B cell (primary cell): ENCODE results near the gene GLRX.

Source experiments
- EZH2 ChIP-seq: IDR thresholded peaks from 2 replicates; pipeline ENCODE4 v1.6.1; 2012; ENCODE audit warnings: borderline replicate concordance, low read depth, mild to moderate bottlenecking, moderate library complexity, low read length; ENCODE audit not compliant: insufficient read depth, poor library complexity, severe bottlenecking
- TF ChIP-seq, protein P1 (sequence below): fragments of 200-600 bp; IDR thresholded peaks from one replicate; pipeline ENCODE4 v1.8.0; 2022; ENCODE audit warnings: antibody characterized with exemption, mild to moderate bottlenecking

DNA sequence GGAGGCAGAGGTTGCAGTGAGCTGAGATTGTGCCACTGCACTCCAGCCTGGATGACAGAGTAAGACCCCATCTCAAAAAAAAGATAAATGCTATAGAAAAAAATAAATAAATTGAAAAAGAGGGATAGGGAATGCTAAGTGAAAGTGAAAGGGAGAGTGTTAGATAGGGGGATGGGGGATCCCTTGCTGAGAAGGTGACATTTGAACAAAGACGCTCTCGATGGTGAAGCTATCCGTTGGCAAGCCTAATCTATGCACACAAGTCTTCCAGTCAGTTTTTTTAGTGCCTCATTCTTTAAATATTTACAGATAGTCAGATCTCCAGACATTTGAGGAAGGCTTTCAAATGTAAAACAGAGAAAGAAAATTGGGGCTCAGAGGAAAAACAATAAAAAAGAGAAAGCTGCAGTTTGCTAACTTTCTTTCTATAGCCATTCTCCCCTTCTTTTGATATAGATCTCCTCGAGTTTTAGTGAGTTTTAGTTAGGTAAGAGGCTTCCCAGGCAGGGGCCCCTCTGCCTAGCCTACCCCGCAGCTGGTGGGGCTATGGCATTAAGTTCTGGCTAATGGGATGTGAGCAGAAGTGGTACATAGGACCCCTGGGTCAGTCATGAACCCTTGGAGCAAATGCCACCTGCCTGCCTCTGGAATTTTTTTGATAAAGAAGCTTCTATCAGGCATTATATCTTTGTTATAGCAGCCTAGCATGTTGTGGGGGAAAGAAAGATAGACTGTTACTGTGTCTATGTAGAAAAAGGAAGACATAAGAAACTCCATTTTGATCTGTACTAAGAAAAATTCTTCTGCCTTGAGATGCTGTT is 12.0 kb downstream of the GLRX start:
- no peak for TF ChIP-seq EZH2
- TF ChIP-seq, protein P1, sequence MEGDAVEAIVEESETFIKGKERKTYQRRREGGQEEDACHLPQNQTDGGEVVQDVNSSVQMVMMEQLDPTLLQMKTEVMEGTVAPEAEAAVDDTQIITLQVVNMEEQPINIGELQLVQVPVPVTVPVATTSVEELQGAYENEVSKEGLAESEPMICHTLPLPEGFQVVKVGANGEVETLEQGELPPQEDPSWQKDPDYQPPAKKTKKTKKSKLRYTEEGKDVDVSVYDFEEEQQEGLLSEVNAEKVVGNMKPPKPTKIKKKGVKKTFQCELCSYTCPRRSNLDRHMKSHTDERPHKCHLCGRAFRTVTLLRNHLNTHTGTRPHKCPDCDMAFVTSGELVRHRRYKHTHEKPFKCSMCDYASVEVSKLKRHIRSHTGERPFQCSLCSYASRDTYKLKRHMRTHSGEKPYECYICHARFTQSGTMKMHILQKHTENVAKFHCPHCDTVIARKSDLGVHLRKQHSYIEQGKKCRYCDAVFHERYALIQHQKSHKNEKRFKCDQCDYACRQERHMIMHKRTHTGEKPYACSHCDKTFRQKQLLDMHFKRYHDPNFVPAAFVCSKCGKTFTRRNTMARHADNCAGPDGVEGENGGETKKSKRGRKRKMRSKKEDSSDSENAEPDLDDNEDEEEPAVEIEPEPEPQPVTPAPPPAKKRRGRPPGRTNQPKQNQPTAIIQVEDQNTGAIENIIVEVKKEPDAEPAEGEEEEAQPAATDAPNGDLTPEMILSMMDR = no peak
